ENCODE measurements around the gene PDGFD.

Gene PDGFD

DNA sequence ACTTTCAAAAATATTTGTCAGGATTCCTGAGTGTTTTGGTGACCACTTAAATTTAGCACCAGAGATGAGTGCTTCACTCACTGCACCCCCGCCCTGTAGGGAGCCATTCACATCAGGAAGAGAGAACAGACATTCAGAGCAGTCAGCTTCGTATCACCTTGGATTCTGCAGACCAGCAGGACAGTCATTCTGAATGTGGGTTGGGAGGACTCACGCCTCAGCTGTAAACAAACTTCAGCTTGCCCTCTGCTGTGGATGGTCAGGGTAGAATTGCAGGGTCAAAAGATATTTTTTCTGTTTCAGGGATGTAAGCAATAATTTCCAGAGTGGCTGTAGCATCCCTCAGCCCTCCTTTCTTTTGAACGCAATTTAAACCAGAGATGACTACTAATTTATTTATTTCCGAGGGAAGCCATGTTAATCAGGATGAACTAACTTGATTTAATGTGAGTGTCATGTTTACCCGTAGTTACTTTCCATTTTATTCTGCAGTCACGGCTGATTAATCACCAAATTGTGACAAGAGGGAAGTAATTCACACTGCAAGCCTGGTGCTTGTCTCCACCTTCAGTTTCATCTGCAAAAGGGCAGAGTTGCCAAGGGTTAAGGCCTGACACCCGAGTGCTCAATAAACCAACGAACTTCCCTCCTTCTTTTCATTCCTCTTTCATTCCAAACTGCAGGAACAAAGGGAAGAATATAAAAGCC lies 301.7 kb downstream of the PDGFD start:
- TF ChIP-seq, protein P1, sequence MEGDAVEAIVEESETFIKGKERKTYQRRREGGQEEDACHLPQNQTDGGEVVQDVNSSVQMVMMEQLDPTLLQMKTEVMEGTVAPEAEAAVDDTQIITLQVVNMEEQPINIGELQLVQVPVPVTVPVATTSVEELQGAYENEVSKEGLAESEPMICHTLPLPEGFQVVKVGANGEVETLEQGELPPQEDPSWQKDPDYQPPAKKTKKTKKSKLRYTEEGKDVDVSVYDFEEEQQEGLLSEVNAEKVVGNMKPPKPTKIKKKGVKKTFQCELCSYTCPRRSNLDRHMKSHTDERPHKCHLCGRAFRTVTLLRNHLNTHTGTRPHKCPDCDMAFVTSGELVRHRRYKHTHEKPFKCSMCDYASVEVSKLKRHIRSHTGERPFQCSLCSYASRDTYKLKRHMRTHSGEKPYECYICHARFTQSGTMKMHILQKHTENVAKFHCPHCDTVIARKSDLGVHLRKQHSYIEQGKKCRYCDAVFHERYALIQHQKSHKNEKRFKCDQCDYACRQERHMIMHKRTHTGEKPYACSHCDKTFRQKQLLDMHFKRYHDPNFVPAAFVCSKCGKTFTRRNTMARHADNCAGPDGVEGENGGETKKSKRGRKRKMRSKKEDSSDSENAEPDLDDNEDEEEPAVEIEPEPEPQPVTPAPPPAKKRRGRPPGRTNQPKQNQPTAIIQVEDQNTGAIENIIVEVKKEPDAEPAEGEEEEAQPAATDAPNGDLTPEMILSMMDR (IDR thresholded peaks at IDR 0.05; ENCODE audit: borderline replicate concordance, extremely low read depth, low read length, poor library complexity, severe bottlenecking) = no peak
- TF ChIP-seq EZH2 (IDR thresholded peaks at IDR 0.05; ENCODE audit: borderline replicate concordance, low read depth, low read length, severe bottlenecking) = no peak
- no peaks in the 10 kb centered on the region for H3K4me1 ChIP-seq (ENCODE audit: insufficient read depth, low read length)
- H4K20me1 ChIP-seq (ENCODE audit: insufficient read depth, low read length) = no peaks in the 10 kb centered on the region
- no peak overlapping the region for H3K4me2 ChIP-seq (ENCODE audit: insufficient read depth, low read length)
- DNase-seq (no peak), ATAC-seq (ENCODE audit: insufficient read depth, low read depth) (no peak)
- H3K79me2 ChIP-seq (ENCODE audit: insufficient read depth, low read length) = no peaks in the 10 kb centered on the region
- H3K4me3 ChIP-seq (ENCODE audit: low read depth in 1 of 2, low read length in 2 of 2) = no peak overlapping the region
- H3K27ac ChIP-seq (ENCODE audit: low read length) = no peak overlapping the region
- H2AFZ ChIP-seq (ENCODE audit: low read depth, low read length) = no peak overlapping the region
- H3K36me3 ChIP-seq (ENCODE audit: insufficient read depth, low read length) = no peaks in the 10 kb centered on the region
- H3K9ac ChIP-seq (ENCODE audit: low read depth, low read length) = no peak overlapping the region
- no peaks in the 10 kb centered on the region for H3K27me3 ChIP-seq (ENCODE audit: insufficient read depth, low read length, poor library complexity)
- H3K9me3 ChIP-seq (ENCODE audit: insufficient read depth, low read length, severe bottlenecking) = no peaks in the 10 kb centered on the region
